HepG2 (cell line): ENCODE results near the gene PRKG1.

ENCODE experiments used
- CREB1 ChIP-seq, 2 experiments: fragments of 450-650 bp in 1 of 2; IDR thresholded peaks; 2 replicates each; pipeline ENCODE4 v1.6.1; 2016 to 2017; ENCODE audit warnings: control low read depth in 1 of 2, mild to moderate bottlenecking in 1 of 2, missing compliant biosample characterization in 1 of 2, missing genetic modification characterization in 1 of 2
- MXI1 ChIP-seq: IDR thresholded peaks from 3 replicates; pipeline ENCODE4 v1.6.1; 2012; ENCODE audit warnings: low read depth, low read length, inconsistent platforms, borderline replicate concordance
- ZNF10 ChIP-seq: sonication (generic); formaldehyde crosslinking; IDR thresholded peaks from 2 replicates; pipeline ENCODE4 v1.4.0; 2020; ENCODE audit warnings: mild to moderate bottlenecking, low read depth, missing genetic modification reagents, borderline replicate concordance
- ZNF251 ChIP-seq: sonication (generic); formaldehyde crosslinking; IDR thresholded peaks from 2 replicates; pipeline ENCODE4 v1.9.0; 2021; ENCODE audit warnings: mild to moderate bottlenecking, missing genetic modification reagents
- TF ChIP-seq, protein P1 (sequence below): sonication (generic); formaldehyde crosslinking; IDR thresholded peaks from 2 replicates; pipeline ENCODE4 v1.9.0; 2021; ENCODE audit warnings: missing genetic modification reagents, mild to moderate bottlenecking, borderline replicate concordance

DNA sequence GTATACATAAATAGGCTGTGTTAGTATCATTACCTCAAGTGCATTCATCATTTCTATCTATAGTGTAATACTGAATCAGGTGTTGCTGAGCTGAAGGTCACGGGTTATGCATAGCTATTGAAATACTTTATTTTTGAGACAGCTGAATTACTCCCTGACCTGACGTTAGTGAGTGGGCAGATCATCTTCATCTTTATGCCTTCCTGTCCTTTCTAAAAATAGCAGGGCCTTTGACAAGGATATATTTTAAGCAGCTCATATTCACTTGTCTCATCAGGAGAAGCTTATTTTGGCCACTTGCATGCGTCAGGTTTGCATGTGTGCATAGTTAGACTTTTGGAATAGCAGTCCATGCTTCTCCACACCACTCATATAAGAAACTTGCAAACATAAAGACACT lies 1176.2 kb downstream of the PRKG1 start:
- TF ChIP-seq, protein P1, sequence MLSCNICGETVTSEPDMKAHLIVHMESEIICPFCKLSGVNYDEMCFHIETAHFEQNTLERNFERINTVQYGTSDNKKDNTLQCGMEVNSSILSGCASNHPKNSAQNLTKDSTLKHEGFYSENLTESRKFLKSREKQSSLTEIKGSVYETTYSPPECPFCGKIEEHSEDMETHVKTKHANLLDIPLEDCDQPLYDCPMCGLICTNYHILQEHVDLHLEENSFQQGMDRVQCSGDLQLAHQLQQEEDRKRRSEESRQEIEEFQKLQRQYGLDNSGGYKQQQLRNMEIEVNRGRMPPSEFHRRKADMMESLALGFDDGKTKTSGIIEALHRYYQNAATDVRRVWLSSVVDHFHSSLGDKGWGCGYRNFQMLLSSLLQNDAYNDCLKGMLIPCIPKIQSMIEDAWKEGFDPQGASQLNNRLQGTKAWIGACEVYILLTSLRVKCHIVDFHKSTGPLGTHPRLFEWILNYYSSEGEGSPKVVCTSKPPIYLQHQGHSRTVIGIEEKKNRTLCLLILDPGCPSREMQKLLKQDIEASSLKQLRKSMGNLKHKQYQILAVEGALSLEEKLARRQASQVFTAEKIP, result no peak
- TF ChIP-seq MXI1 (no peak), CREB1 (IDR thresholded peaks at IDR 0.05) (no peak), CREB1 (CRISPR knock-in tag; IDR thresholded peaks at IDR 0.05) (no peak), ZNF251 (CRISPR knock-in tag) (no peak), ZNF10 (CRISPR knock-in tag) (no peak)
